GM21717 (cell line): ENCODE results near the gene VWA8.
"Not testable (repeated sequence)": the region's sequence is repeated elsewhere in the genome, so short reads cannot be mapped to it uniquely, and the experiment has no call there.

ENCODE experiments used
- ATAC-seq: cut with Tn5 transposase; IDR thresholded peaks from one replicate; pipeline ENCODE4 v1.9.1; 2021; ENCODE audit warnings: mild to moderate bottlenecking, moderate library complexity; ENCODE audit not compliant: unreplicated experiment

VWA8 gene

GRCh38 chr13:41599619-41600018 lies 361.3 kb downstream of the VWA8 start:
- ATAC-seq, result no peak

GRCh38 chr13:41597348-41598041 lies 363.4 kb downstream of the VWA8 start:
- ATAC-seq, result no peak

- ATAC-seq, result no peak
Measured at GRCh38 chr13:41596190-41596589, 364.7 kb downstream of the VWA8 start.

DNA sequence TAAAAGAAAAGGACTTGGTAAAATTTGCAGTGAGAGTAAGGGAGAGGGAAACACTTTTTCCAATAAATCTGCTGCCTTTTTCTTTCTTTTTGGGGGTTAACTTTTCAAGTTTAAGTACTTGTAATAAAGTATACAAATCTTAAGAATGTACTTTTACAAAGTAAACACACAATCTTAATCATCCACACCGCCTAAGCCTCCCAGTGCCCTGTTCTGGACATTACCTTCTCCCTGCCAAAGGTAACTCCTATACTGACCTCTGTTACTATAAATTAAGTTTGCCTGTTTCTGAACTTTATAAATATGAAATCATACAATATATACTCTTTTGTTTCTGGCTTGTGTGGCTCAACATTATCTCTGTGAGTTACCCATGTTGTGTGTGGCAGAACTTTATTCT lies 365.6 kb downstream of the VWA8 start:
- no peak for ATAC-seq

DNA sequence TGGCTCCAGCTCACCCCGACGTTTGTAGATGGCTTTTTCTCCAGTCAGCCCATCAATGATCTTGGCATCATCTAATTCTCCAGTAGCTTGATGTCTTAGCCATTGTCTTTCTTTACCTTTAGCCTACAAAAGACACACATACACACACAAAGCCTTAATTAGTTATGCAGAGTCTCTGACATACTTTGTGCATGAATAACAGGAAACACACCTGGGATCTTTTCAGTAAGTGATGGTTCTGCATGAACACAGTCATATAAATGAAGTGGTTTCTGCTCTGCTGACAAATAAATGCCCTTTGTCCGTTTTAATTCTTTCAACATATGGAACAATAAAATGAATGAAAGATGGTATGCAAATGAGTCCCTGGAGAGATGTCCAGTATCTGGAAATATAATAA lies 370.3 kb downstream of the VWA8 start:
- ATAC-seq, result no peak

DNA sequence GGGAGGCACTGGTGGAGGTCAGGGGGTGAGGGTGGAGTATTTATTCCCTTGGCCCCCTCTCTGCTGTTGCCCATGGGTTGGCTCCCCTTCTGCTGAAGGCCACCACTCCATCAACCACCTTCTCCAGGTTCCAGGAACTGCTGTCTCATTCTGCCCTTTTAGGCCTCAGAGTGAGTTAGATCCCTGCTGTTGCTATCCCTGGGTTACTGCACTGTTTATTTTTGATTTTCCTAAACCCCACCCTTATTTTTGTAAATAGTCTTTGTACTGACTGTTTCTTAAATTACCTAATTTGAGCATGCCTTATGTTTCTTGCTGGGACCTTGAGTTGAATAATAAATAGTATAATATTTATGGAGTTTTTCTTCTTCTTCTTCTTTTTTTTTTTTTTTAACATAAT lies 370.8 kb downstream of the VWA8 start:
- no peak for ATAC-seq

DNA sequence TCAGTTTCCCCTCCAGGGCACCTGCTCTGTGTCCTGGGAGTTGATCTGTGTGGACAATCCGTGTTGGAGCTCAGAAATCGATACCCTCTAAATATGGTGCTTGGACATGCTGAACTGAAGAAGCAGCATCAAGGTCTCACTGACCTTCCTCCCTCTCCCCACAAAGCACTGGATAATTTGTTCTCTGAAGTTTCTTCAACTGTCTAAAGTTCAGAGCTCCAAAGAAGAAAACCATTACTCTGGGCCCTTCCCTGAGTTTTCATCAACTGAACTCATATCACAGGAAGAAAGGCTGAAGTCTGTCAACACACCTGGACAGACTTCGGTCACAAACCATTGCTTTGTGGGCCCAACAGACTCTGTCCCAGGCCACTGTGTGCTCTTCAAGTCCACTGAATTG lies 371.5 kb downstream of the VWA8 start:
- ATAC-seq, result no peak

- ATAC-seq, result no peak
Measured at GRCh38 chr13:41588899-41589298, 372.0 kb downstream of the VWA8 start.

GRCh38 chr13:41588448-41588847 lies 372.5 kb downstream of the VWA8 start:
- ATAC-seq, result no peak

DNA sequence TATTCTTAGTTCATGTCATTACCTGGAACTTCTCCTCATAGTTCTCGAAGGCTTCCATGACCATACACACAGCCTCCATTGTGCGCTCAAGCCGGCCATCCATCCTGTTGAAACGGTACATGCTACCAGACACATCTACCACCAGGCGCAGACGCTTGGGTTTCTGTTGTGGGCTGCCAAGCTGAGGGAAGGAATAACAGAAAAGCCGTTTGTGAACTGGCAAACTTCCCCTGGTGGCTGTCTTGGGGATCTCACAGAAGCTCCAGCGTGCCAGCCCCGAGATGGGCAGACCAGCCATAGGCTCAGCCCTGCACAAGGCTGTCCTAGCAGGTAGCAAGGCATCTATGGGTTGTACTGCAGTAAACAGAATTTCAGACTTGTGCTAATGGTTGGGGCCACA lies 373.4 kb downstream of the VWA8 start:
- no peak for ATAC-seq

GRCh38 chr13:41586216-41586615 lies 374.7 kb downstream of the VWA8 start:
- no peak for ATAC-seq

DNA sequence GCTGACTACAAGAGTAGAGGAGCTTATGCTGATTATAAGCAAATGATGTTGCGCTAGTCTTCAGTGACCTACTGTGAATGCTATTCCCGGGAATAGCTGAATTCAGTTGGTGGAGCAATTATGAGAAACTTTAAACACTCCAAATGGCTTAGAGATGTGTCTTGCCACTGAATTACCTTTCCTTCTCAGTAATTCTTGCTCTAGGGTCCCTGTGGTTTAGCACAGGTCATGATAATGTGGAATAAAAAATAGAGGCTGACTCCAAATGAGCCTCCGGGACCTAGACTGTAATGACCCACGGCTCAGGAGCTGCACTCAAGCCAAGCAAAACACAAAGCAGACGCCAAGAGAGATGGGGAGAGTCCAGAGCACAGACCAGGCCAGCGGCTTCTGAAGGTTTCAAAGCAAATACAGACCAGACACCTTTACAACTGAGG lies 378.9 kb downstream of the VWA8 start:
- no peak for ATAC-seq

GRCh38 chr13:41580345-41580744 lies 380.6 kb downstream of the VWA8 start:
- ATAC-seq, result no peak

- ATAC-seq, result no peak
Measured at GRCh38 chr13:41579881-41580280, 381.0 kb downstream of the VWA8 start.

- ATAC-seq, result no peak
Measured at GRCh38 chr13:41579168-41579567, 381.7 kb downstream of the VWA8 start.

GRCh38 chr13:41578371-41578770 lies 382.5 kb downstream of the VWA8 start:
- ATAC-seq, result no peak

- no peak for ATAC-seq
Measured at GRCh38 chr13:41577436-41577835, 383.5 kb downstream of the VWA8 start.

GRCh38 chr13:41573640-41574039 lies 387.3 kb downstream of the VWA8 start:
- not testable (repeated sequence) for ATAC-seq

- not testable (repeated sequence) for ATAC-seq
Measured at GRCh38 chr13:41571817-41572340, 389.0 kb downstream of the VWA8 start.

- no peak for ATAC-seq
Measured at GRCh38 chr13:41568972-41569351, 391.9 kb downstream of the VWA8 start.

DNA sequence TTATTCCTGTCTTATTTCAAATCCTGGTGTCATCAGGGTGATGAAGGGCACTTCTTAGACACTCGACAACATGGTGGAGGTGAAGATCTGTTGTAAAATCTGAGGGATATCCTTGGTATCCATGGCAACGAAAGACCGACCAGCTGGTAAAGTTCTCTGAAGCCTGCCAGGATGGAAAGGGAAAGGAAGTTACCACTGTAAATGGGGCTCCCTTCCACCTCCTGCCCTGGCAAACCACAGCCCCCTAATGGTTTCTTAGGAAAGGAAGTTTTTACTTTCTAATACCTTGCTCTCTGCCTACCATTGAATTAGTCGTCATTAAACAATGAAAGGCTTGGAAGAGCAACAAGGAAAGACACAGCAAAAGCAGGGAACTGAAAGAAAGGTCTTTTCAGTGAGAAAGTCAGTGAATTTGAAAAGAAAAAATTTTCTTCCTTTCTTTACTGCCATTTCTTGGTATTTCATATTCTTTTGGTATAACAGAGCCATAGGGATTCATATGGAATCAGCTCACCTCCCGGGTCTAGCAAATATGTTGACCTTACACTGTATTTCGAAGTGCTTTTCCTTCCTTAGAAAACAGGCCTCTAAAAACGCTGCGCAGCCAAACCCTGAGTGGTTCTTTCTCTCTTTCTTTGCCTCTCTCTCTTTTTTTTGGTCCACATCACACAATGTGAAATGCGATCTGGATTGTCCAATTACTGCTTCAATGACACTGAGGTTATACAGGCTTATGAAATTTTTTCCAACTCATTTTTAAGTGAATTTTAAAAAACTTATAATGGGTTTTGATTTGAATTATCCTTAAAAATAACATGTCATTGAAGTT lies 392.6 kb downstream of the VWA8 start:
- no peak for ATAC-seq

- no peak for ATAC-seq
Measured at GRCh38 chr13:41567363-41567762, 393.5 kb downstream of the VWA8 start.
